Kidney tubule cell (primary cell): ENCODE data around the gene ARL2.
"Not testable (repeated sequence)": the region's sequence is repeated elsewhere in the genome, so short reads cannot be mapped to it uniquely, and the experiment has no call there.

Experiments
- DNase-seq: peaks from one replicate; pipeline ENCODE4 v3.0.0-alpha.2; 2018; ENCODE audit warnings: low spot score

Gene ARL2

DNA sequence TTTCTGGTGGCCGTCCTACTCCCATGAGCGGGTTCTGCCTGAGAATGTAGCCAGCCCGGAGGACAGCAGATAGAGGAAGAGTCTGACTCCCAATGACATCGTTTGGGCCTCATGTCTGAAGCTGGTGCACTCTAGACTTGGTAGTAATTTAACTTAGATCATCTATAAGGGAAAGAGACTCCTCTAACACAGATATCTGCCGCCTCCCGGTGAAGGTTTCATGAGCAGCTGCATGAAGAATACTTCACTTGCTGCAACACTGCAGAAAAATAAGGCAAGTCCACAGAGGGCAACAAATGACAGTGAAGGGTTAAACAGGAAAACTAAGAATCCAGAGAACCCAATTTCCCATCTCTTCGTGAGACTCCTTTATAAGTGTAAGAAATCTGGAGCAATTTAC, 5.9 kb upstream of the ARL2 start:
- DNase-seq = no peak

DNA sequence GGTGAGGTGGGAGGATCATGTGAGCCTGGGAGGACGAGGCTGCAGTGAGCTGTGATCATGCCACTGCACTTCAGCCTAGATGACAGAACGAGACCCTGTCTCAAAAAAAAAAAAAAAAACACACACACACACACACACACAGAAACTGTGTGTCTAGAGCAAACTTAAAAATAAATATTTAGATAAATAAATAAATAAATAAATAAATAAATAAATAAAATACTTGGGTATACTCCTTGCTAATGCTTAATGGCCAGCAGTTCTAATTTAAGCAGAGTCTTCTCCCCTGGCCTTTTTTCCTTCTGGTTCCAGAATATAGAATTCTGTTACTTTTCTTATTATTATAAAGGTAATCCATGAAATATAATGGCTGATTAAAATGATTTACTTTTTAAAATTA, 5.1 kb upstream of the ARL2 start:
- DNase-seq = no peak

DNA sequence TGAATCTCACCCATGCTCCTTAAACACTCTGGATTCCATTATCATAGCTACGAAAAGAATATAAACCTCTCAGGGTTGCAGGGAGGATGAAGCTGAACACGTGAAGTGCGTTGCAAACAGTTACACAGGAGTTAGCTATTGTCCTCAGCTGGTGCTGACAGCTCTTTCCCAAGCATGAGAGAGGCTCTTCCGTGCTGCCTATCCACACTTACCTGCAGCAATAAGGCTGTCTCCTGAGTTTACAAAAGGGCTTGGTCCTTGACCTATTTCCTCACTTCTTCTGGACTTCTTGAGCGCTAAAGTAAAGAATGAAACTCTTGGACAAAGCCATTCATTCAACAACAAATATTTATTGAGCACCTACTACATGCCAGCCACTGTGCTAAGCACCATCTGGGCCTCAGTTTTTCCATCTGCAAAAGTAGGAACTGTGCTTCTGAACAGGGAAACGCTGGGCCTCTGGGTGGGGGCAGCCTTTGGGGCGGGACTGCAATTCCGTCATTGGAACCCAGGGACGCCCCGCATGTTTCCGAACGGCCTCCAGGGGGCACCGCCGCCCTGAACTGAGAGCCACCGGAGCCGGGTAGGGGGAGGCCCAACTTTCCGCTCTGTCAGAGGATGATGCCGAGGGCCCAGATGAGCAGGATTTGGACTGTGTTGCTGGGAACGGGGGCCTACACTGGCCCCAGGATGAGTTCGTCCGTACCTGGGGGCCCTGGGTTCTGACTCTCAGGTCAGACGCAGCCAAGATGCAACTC, 651 bp upstream of the ARL2 start:
- peak; percentile 89 for DNase-seq

DNA sequence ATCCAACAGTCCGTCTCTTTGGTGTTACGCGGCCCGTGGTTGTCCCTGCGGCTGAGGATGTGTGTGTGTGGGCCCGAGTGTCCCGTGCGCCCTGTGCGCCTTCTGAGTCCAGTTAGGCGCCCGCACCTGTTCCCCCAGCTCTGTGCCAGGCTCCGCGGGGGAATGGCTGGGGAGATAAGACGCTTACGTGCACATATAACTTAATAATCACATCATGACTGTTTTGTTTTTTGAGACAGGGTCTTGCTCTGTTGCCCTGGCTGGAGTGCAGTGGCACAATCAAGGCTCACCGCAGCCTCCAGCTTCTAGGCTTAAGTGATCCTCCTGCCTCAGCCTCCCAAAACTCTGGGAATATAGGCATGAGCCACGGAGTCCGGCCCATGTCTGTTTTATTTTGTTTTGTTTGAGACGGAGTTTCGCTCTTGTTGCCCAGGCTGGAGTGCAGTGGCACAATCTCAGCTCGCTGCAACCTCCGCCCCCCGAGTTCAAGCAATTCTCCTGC, 817 bp downstream of the ARL2 start:
- no peak for DNase-seq

DNA sequence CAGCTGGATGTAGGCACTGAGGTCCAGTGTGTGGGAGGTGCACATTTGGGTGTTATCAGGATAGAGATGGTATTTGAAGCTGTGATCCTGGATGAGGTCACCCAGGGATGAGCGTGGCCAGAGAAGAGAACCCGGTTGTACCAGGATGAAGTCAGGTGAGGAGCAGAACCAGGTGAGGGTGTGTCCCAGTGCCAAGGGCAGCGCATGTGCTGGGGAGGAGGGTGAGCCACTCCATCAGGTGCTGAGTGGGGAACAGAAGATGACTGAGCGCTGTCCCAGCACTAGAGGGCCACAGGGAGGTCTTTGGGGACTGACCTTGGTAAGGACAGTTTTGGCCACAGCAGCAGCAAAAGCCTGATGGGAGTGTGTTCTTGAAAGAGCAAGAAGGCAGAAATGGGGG, 2.7 kb downstream of the ARL2 start:
- no peak for DNase-seq

DNA sequence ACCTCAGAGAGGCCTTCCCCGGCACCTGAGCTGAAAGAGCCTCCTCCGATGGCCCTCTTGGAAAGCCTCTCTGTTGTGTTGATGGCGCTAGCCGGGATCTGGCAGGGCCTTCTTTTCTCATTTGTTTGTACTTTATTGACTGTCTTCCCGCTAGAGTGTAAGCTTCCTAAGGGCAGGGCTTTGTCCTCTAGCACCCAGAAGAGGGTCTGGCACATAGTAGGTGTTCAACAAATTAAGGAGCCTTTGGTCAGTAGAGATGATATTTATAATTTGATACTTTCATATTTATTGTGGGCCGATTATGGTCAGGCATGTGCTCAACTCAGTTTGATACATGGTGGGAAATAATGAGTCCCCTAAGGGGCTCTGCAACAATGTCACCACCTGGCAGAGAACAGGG, 4.0 kb downstream of the ARL2 start:
- no peak for DNase-seq

DNA sequence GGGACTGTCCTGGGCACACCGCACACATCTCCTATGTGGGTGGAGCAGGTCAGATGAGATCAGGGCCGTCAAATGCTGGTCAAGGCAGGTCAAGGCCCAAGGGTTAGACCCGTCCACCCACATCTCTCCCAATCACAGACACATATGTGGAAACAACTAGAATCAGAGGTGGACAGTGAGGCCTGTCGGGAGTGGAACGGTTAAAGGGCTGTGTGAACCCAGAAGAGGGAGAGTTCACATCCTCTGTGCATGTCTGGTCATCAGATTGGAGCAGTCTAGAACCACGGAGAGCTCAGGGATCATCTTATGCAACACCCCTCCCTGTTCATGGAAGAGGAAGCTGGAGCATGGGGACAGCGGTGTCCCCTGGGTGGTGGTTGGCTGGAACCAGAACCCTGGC, 5.9 kb downstream of the ARL2 start:
- no peak for DNase-seq

DNA sequence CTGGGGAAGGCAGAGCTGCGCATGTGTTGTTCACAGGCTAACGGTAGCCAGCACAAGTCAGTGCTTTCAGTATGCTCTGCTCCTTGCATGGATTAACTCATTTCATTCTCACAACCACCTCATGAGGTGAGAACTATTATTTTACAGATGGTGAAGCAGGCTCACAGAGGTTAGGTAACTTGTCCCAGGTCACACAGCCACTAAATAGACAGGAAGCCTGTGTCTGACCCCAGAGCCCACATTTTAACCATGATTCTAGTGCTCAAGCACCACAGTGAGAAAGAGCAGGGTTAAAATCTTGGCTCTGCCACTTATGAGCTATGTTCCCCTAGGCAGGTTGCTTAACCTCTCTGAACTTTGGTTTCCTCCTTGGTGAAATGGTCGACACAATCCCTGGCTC, 7.0 kb downstream of the ARL2 start:
- no peak for DNase-seq

DNA sequence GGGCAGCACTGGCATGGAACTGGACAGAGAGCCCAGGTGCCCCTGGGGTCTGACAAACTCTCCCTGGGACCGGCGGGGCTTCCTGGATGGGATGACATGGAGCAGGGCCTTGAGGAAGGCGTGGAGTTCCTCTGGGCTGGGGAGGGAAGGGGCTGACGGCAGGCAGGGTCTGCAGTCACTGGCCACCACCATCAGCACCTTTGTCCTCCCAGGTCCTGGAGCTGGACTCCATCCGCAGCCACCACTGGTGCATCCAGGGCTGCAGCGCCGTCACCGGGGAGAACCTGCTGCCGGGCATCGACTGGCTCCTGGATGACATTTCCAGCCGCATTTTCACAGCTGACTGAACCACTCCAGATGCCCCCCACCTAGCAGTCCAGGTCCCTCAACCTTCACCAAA, 7.5 kb downstream of the ARL2 start:
- no peak for DNase-seq

DNA sequence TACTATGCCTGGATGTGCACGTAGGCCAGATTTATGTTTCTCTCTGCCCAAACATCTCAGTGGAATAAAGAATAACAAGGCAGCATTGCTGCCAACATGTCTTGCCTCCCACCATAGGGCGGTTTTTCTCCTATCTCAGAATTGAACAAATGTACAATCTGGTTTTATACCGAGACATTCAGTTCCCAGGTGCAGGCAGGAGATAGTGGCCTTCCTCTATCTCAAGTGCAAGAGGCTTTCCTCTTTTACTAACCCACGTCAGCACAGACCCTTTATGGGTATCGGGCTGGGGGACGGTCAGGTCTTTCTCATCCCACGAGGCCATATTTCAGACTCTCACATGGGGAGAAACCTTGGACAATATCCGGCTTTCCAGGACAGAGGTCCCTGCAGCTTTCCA, 9.5 kb downstream of the ARL2 start:
- not testable (repeated sequence) for DNase-seq

DNA sequence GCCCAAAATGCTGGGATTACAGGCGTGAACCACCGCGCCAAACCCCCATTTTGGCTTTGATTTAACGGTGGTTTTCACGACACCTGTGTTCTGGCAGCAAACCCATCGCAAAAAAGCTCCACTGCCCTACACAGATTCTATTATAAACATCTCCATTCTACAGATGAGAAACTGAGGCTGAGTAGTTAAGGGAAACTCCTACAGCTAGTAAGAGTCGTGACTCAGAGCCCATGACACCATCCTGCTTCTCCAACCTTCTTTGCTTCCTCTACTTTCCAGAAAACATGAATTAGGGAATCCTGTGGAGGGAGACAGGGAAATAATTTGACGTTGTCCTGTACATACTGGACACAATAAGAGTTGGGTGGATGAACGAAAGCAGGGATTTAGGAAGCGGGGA, 12.8 kb downstream of the ARL2 start:
- DNase-seq = no peak

DNA sequence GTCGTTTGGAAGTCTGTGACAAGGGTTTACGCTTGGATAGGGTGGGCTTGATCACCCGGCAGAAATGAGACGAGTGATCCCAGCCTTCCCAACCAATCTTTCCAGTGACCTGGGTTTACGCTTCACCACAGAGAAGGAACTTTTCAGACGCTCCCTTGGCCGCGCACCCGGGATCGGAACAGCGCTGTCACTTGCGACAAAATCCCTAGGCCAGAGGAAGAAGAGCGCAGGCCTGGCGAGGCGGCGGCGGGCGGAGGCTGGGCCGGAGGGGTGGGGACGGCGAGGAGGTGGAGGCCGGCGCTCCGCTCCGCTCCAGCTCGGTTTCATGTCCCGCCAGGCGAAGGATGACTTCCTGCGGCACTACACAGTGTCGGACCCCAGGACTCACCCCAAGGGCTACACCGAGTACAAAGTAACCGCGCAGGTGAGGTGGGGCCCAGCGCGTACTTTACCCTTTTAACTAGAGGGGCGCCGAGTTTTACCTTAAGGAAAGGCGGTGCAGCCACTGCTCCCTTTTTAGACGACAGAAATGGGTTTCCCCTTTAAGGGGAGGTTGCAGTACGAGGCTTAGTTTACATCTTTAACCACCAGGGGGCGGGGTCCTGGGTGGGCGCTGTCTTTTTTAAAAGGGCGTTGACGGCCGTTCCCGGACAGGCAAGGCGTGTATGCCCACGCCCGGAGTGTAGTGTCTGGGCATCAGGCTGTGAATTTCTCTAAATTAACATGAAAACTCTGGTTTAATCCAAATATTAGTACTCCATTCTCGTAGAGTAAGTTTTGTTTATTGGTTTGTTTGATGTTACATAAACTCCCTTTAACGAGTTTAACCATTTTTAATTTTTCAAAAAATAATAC, 13.5 kb downstream of the ARL2 start, which contains the start of gene SNX15:
Gene SNX15 (plus strand): TSS at position 227 of the 855 bp plus-strand sequence. CDS start 99 bp downstream, at position 326.
- DNase-seq = peak; percentile 96

DNA sequence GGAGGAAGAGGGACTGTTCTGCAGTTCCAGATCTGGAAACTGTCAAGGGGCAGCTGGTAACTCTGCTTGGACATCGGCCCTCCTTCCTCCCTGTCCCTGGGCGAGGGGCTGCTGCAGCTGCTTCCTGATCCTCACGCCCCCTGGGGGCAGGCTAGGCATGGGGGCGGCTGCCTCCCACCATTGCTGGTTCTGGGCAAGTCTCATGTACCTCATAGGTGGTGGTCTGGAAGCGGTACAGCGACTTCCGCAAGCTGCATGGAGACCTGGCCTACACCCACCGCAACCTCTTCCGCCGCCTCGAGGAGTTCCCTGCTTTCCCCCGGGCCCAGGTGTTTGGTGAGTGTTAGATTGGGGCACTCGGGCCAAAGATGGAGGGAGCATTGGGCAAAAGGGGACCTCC, 18.3 kb downstream of the ARL2 start:
- no peak for DNase-seq

DNA sequence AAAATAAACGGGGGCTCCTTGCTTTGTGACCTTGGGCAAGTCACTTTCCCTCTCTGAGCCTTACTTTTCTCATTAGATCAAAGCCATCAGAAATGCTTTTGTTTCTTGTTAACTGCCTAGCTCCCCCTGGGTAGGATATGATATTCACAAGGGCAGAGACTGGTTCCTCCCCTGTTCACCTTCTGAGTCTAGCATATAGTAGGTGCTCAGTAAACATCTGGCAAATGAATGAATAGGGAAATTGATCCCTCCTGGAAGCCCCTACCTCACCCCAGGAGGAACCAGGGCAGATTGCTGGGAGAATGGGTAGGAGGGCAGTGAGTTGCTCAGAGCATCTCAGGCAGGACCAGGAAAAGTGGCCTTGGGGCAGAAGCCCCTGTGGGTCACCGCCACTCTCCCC, 20.5 kb downstream of the ARL2 start:
- no peak for DNase-seq

DNA sequence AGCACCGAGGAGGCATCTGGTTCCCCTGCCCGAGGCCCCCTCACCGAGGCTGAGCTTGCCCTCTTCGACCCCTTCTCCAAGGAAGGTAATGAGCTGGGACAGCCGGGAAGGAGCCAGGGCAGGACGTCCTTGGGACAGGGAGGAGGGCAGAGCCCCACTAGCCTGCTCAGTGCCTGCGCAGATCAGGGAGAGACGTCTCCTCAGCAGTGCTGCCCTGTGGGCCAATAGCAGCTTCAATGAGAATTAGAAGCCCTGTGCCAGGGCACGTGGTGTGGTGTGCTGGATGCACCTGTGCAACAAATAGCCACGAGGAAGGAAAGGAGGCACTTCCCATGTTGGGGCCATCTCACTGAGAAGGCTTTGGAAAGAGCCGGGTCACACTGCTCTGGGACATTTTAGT, 21.6 kb downstream of the ARL2 start:
- no peak for DNase-seq

DNA sequence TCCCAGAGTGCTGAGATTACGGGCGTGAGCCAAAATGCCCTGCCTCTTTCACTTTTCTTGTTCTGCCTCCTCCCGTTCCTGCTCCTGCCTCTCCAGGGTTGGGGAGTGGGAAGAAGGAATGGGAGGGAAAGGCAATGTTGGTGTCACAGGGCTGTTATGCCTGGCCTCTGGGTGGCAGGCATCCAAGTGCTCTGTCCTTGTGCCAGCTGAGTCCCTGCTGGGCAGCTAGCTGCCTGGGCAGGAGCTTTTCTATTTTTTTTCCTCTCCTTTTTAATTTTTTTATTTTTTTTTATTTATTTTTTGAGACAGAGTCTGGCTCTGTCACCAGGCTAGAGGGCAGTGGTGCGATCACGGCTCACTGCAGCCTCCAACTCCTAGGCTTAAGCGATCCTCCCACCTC, 23.0 kb downstream of the ARL2 start:
- no peak for DNase-seq

DNA sequence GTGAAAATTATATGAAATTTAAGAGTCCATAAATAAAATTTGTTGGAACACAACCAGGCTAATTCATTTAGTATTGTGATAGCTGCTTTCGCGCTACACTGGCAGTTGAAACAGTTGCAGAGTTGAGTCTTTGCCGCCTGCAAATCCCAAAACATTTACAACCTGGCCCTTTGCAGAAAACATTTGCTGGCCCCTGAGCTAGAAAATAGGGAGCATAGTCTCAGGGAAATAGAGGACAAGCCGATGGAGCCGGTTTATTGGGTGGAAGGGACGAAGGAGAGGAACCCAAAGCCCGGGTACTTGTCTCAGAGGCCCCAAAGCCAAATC, 26.5 kb downstream of the ARL2 start:
- no peak for DNase-seq

DNA sequence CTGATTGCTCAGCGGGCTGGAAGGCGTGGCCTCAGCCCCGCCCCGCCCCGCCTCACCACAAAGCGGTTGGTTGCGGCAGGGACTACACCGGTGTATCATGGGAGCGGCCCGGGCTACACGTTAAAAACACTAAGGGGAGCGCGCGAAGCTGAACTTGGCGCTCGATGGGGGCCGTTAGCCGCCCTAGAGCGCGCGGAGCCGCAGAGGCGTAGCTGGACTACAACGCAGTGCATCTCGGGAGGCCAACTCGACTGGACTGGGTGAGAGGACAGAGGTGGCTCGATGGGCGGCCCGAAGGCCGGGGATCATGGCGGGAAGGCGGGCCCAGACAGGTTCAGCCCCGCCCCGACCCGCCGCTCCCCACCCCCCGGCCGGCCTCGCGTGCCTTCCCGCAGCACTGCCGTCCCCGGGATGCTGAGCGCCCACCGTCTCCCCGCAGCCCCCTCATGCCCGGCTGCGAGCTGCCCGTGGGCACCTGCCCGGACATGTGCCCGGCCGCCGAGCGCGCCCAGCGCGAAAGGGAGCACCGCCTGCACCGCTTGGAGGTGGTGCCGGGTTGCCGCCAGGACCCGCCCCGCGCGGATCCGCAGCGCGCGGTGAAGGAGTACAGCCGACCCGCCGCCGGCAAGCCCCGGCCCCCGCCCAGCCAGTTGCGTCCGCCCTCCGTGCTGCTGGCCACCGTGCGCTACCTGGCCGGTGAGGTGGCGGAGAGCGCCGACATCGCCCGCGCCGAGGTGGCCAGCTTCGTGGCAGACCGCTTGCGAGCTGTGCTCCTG, 27.1 kb downstream of the ARL2 start, which contains the start of gene SAC3D1:
Gene SAC3D1 (plus strand): TSS at position 364 of the 776 bp plus-strand sequence. CDS start 83 bp downstream, at position 447.
- DNase-seq = peak; percentile 95

DNA sequence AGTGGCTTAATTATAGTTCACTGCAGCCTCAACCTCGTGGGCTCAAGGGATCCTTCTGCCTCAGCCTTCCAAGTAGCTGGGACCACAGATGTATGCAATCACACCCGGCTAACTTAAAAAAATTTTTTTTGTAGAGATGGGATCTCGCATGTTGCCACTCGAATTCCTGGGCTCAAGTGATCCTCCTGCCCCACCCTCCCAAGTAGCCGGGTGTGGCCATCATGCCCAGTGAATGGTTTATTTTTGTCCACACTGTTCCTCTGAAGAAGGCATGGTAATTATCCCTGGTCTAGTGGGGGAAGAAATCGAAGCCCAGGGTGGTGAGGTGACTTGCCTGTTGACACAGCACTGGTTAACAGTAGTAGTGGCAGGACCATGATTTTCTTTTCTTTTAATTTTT, 28.9 kb downstream of the ARL2 start:
- DNase-seq = no peak

DNA sequence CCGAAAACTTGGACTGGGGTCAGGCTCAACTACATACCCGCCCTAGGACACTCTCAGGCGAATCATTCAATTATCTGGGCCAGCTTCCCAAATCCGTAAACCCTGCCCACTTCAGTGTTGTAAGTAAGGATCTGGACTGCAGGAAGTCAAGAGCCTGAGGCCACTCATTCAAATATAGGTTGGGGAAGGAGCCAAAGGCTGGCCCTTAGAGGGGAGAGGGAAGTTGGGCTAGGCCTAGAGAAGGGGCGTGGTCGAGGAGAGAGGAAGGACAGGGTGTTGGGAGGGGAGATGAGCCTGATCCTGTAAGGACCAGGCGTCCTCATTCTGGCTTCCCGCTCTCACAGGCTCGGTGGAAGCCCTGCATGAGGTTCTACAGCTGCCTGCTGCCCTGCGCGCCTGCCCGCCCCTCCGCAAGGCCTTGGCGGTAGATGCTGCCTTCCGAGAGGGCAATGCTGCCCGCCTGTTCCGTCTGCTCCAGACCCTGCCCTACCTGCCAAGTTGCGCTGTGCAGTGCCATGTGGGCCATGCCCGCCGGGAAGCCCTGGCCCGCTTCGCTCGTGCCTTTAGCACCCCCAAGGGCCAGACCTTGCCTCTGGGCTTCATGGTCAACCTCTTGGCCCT, 30.0 kb downstream of the ARL2 start:
- DNase-seq = no peak

DNA sequence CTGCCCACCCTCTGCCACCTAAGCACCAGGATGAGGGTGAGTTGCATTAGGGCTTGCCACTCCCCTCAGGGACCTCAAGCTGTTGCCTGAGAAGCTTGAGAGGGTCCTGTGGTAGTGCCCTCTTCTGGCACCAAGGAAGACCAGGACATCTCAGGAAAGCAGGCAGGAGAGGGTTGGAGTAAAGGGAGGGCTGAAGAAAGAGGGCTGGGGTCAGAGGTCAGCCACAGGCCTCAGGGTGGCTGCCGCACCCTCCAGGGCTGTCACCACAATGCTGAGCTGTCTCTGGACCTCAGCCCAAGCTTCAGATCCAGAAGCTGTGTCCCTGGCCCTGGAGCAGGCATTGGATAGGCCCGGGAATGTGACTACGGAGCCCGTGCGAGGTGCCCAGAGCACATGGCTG, 31.1 kb downstream of the ARL2 start:
- no peak for DNase-seq

DNA sequence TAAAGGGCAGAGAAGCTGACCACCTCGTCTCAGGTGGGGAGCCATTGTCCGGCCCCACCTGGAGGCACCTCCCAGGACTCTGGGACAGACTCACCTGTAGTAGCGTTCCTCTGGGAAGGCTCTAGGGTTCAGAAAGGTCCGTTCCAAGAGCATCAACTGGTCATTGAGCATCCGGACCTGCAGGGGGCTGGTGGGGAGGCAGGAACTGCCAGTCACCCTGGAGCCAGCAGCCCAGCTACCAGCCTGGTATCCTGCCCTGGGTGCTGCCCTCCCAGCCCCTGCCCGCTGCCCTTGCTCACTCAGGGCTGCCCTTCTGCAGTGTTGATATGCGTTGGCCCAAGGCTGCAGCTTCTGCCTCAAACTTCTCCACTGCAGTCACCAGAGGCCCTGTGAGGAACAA, 31.8 kb downstream of the ARL2 start:
- DNase-seq = no peak
